ENCODE results near the gene PTPN14.
"Not testable (repeated sequence)": the region's sequence is repeated elsewhere in the genome, so short reads cannot be mapped to it uniquely, and the experiment has no call there.

PTPN14 gene

DNA sequence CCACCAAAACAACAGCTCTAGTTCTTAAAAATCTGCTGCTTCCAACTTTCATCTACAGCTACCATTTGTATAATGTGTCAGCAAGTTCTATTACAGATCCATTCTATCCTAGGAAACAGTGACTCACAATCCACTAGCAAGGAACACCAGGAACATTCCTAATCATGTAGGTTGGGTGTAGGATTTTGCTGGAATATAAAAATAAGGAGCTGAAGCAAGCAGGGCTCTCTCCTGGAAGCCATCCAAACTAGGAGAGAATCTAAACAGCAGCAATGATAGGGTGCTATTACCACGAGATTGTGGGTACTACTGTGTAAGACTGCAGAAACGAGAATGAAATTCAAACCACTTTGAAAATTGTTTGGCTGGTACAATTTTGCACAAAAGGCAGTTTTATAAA is 135.0 kb downstream of the PTPN14 start:
- no peak for ATAC-seq
- no peak for DNase-seq (ENCODE audit: low spot score in 2 of 2)
- H3K4me3 Mint-ChIP-seq = no peak overlapping the region
- H3K36me3 Mint-ChIP-seq = no peaks in the 10 kb centered on the region
- no peaks in the 10 kb centered on the region for H3K4me1 Mint-ChIP-seq
- no peaks in the 10 kb centered on the region for H3K9me3 Mint-ChIP-seq
- H3K27ac Mint-ChIP-seq = no peak overlapping the region

DNA sequence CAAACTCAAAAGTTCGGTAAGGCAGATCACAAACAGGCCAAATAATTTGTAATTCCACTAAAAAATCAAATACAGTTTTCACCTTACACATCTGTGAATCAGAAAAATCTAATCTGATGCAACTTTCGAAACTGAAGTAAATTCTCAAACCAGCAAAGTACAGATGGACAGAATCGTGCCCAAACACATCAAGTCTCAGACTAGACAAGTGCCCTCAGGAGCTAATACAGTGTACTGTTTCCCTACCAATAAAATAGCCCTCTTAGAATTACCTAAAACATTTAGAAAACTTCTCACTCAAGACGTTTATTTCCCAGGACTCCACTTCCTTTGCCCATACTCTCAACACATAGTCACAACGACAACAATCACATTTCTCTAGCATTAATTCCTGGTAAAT is 136.3 kb downstream of the PTPN14 start:
- Mint-ChIP-seq H3K9me3 (no peaks in the 10 kb centered on the region), H3K4me3 (no peak overlapping the region), H3K4me1 (no peaks in the 10 kb centered on the region), H3K27ac (no peak overlapping the region), H3K36me3 (no peaks in the 10 kb centered on the region)
- DNase-seq (ENCODE audit: low spot score in 2 of 2) (no peak), ATAC-seq (no peak)

DNA sequence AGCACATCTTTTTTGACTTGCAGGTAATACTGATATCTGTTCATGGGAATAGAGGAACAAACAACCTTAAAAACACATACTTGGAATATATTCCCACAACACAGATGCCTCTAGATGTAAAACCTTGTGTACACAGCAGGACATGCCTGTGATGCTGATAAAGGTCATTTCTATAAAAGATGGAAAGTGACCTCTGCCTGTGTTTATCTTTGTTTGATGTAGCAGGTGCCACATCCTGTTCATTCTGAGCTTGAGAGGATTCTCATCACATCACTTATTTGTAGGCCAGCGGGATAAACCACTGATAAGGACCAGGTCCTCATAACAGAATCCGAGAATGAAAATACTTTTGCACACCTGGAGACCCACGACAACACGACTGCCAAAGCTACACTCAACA is 136.7 kb downstream of the PTPN14 start:
- no peak for ATAC-seq

DNA sequence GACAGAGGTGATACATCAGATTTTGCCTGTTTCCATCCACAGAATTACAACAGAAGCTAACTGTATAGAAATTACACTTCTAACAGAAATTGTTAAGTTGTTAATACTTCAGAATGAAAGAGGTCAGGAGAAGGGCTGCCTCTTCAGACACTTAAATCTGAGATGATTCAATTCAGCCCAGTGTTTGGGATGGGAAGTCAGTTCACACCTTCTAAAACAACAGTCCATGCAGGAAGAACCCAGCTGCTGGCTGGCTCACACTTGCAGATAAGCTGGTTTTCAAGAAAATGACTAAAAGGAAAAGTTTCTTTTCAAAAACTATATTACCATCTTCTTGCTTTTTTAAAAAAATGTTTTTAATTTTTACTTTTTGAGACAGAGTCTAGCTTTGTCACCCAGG is 138.1 kb downstream of the PTPN14 start:
- H3K36me3 Mint-ChIP-seq = no peaks in the 10 kb centered on the region
- H3K9me3 Mint-ChIP-seq = no peaks in the 10 kb centered on the region
- H3K4me3 Mint-ChIP-seq = no peak overlapping the region
- H3K27ac Mint-ChIP-seq = no peak overlapping the region
- DNase-seq (ENCODE audit: low spot score in 2 of 2) = no peak
- H3K4me1 Mint-ChIP-seq = no peaks in the 10 kb centered on the region
- ATAC-seq = no peak

More for the DNA sequence above, 136.7 kb downstream of the PTPN14 start:
- no peak overlapping the region for H3K27ac Mint-ChIP-seq
- DNase-seq (ENCODE audit: low spot score in 2 of 2) = no peak
- no peaks in the 10 kb centered on the region for H3K36me3 Mint-ChIP-seq
- no peak overlapping the region for H3K4me3 Mint-ChIP-seq
- H3K4me1 Mint-ChIP-seq = no peaks in the 10 kb centered on the region
- no peaks in the 10 kb centered on the region for H3K9me3 Mint-ChIP-seq

DNA sequence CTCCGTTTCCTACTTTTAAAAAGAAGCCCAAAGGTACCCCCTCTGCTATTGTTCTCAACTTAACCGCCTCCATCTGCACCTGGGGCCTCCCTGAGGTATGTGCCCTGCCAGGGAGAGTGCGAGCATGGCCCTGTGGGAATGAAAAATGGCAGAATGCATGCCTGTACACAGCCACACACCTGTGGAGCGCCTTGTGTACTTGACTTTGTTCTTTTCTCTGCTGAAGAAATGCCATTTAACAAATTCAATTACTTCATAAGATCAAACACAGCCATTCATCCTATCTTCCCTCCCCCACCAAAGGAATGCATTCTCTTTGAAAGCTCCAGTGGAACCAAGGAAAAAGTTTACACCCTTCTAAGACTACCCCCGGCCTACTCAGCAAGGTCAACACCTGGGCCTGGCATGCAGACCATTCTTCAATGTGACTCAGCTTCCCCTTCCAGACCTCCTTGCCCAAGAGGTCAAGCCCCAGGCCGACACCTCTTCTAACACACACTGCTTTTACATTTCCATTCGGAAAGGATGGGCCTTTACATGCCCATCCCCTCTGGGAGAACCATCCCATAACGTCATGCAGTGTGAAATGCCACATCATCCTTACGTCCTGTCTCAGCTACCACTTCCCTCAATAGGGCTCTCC is 146.7 kb downstream of the PTPN14 start:
- H3K27ac Mint-ChIP-seq = no peak overlapping the region

DNA sequence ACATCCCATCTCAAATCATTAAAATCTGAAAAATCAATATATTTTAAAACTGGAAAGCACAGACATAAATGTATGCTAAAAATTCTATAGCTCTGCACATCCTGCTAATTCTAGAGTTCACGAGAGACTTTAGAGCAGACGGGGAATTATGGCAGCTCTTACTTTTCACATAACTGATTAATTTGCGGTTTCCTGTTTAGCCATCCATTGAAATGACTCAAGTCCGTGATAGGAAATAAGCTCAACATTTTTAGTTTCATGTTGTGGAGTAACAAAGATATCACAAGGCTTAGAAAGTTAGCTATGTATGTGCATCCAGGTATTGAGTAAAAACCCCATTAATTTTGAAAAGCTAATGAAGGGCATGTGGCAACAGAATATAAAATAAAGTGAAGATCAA is 147.2 kb downstream of the PTPN14 start:
- H3K4me1 Mint-ChIP-seq = peaks cover 18% of the 10 kb centered on the region
- no peak overlapping the region for H3K4me3 Mint-ChIP-seq
- H3K36me3 Mint-ChIP-seq = no peaks in the 10 kb centered on the region
- DNase-seq (ENCODE audit: low spot score in 2 of 2) (no peak), ATAC-seq (peak; percentile 74)
- no peaks in the 10 kb centered on the region for H3K9me3 Mint-ChIP-seq
- no peak overlapping the region for H3K27ac Mint-ChIP-seq

More for the DNA sequence above, 146.7 kb downstream of the PTPN14 start:
- H3K4me1 Mint-ChIP-seq = peaks cover 13% of the 10 kb centered on the region
- no peaks in the 10 kb centered on the region for H3K36me3 Mint-ChIP-seq
- DNase-seq (ENCODE audit: low spot score in 2 of 2) = no peak
- ATAC-seq = no peak
- H3K9me3 Mint-ChIP-seq = no peaks in the 10 kb centered on the region
- no peak overlapping the region for H3K4me3 Mint-ChIP-seq

DNA sequence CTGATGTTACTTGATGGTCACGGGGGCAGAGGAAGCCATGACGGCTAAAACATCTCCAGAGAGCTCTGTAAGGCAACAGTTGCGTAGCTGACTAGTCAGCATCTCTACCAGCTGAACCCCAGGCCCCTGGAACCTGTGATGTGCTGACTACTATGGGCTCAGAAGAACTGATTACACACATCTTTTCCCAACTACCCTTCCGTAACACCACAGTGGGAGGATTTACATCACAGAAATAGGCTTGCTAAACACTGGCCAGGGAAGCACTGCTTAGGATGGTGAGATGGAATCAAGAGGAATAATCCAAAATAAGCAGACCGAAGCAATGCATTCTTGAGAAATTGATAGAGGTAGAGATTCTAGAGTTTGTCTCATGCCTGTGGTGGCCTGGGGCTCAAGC is 148.0 kb downstream of the PTPN14 start:
- ATAC-seq (no peak), DNase-seq (ENCODE audit: low spot score in 2 of 2) (no peak)
- Mint-ChIP-seq H3K9me3 (no peaks in the 10 kb centered on the region), H3K27ac (no peak overlapping the region), H3K4me3 (no peak overlapping the region), H3K4me1 (peaks cover 20% of the 10 kb centered on the region), H3K36me3 (no peaks in the 10 kb centered on the region)

DNA sequence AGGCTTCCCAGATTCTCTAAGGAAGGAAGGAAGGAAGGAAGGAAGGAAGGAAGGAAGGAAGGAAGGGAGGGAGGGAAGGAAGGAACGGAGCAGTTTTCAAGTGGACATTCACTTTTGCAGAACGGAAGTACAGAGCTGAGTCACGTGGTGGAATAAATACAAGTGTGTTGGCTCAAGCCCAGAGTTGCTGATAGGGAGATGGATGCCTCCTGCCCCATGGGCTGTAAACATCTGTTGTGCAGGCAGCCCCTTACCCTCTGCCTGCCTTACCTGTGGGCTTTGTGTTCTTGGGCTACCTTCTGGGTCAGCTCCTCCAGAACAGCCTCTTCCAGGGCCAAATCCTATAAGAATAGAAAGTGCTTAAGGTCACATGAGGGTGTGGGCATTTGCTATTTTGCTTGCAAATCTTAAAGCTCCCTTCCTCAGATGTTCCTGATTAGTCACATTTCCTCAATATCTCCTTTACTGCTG is 148.8 kb downstream of the PTPN14 start:
- no peak for ATAC-seq
- Mint-ChIP-seq H3K4me1 (peaks cover 24% of the 10 kb centered on the region), H3K27ac (no peak overlapping the region), H3K4me3 (no peak overlapping the region), H3K9me3 (no peaks in the 10 kb centered on the region), H3K36me3 (no peaks in the 10 kb centered on the region)
- DNase-seq (ENCODE audit: low spot score in 2 of 2) = no peak

DNA sequence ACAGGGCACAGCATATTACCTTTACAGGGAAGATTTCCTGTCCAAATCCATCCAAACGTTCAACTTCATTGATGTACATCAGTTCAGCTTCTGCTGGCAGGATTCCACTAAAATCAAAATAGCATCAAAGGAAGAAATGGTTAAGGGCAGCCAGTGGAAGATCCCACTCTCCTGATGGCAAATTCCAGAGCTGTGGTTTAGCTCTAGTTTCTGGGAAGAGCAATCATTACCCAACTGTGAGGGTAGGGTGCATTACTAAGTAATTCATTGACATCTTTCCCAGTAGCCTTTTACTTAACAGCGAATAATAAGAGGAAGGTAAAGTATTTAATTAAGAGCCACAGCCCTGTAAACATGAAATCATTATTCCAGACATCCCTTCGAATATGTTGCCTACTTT is 149.7 kb downstream of the PTPN14 start:
- Mint-ChIP-seq H3K4me1 (peaks cover 32% of the 10 kb centered on the region), H3K9me3 (no peaks in the 10 kb centered on the region), H3K36me3 (no peaks in the 10 kb centered on the region), H3K27ac (no peak overlapping the region), H3K4me3 (no peak overlapping the region)
- no peak for ATAC-seq
- DNase-seq (ENCODE audit: low spot score in 2 of 2) = no peak

DNA sequence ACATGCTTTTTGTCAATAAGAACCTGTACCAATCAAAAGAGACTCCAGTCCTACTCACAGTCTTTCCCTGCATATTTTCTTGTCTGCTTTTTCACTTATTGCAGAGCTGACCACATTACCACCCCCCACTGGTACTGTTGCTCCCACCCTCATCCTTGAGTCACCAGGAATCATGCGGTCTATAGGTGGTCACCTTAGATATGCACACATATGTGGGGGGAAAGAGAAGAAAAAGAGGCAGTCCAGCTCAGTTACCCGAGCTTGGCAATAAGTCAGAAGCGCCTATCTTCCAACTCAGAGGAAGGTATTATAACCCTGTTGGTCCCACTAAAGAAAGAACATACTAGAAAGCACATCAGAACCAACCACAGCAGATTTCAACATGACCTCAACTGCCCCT is 151.3 kb downstream of the PTPN14 start:
- ATAC-seq (no peak), DNase-seq (ENCODE audit: low spot score in 2 of 2) (no peak)
- Mint-ChIP-seq H3K9me3 (no peaks in the 10 kb centered on the region), H3K36me3 (no peaks in the 10 kb centered on the region), H3K4me3 (no peak overlapping the region), H3K4me1 (peaks cover 29% of the 10 kb centered on the region), H3K27ac (no peak overlapping the region)

DNA sequence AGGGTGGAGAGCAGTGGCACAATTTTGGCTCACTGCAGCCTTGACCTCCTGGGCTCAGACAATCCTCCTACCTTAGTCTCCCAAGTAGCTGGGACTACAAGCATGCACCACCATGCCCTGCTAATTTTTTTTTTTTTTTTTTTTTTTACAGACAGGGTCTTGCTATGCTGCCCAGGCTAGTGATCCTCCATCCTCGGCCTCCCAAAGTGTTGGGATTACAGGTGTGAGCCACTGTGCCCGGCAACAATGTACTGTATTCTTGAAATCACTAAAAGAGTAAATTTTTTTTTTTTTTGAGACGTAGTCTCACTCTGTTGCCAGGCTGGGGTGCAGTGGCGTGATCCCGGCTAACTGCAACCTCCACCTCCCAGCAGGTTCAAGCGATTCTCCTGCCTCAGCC is 152.9 kb downstream of the PTPN14 start:
- H3K36me3 Mint-ChIP-seq = no peaks in the 10 kb centered on the region

DNA sequence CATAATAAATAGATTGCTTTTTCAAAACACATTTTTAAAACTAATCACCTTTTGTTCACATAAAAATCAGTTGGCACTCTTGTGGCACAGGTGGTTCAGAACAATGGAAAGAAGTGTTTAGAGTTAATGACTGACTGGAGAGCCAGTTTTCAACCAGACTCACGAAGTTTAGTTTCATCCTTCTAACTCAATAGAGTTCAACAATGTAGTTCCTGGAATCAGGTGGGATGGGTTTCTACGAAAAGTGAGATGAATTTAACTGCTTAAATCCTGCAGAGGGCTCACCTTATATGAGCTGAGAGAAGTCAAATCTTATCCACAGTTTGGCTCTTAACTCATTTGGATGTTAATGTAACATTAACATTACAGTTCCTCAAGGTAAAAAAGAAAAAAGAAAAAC is 153.9 kb downstream of the PTPN14 start:
- no peak overlapping the region for H3K27ac Mint-ChIP-seq
- no peak for DNase-seq (ENCODE audit: low spot score in 2 of 2)
- peaks cover 18% of the 10 kb centered on the region for H3K4me1 Mint-ChIP-seq
- peak; percentile 32 for ATAC-seq
- no peaks in the 10 kb centered on the region for H3K9me3 Mint-ChIP-seq
- H3K36me3 Mint-ChIP-seq = no peaks in the 10 kb centered on the region
- no peak overlapping the region for H3K4me3 Mint-ChIP-seq

More for the DNA sequence above, 152.9 kb downstream of the PTPN14 start:
- Mint-ChIP-seq H3K27ac (no peak overlapping the region), H3K9me3 (no peaks in the 10 kb centered on the region), H3K4me3 (no peak overlapping the region), H3K4me1 (peaks cover 21% of the 10 kb centered on the region)
- no peak for ATAC-seq
- no peak for DNase-seq (ENCODE audit: low spot score in 2 of 2)

DNA sequence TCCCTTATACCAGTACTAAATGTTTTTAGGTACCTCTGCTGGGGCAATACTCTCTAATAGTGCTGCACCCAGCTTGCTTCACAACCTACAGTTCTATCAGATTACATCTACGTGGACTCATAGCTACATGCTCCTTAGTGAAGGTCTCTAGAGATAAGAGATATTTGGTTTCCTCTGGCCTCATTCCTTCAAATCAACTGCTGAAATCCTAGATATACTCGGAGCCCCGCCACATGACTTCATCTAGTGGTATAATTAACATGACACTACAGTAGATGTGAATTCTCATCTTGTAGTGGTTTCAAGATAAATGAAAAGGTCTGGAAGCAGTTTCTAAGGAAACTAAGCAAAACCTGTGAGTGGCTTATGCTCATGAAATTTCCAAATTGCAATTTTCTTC is 155.1 kb downstream of the PTPN14 start:
- H3K4me1 Mint-ChIP-seq = peaks cover 18% of the 10 kb centered on the region
- no peaks in the 10 kb centered on the region for H3K36me3 Mint-ChIP-seq
- no peak overlapping the region for H3K27ac Mint-ChIP-seq

DNA sequence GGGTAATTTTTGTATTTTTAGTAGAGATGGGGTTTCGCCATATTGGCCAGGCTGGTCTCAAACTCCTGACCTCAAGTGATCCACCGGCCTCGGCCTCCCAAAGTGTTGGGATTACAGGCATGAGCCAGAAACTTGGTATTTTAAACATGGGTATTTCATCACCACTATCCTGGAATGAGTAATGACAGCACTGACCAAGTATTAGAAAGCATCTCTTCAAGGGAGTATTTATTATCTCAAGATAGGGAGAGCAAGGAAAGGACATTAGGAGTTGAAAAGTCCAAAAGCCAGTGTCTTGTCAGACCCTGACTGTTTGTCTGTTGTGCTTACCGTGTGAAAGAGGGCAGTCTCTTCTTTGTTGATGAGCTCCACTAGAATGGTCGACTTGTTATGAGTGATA is 156.8 kb downstream of the PTPN14 start:
- H3K9me3 Mint-ChIP-seq; ATAC-seq; DNase-seq (ENCODE audit: low spot score in 2 of 2); H3K27ac Mint-ChIP-seq; H3K36me3 Mint-ChIP-seq; H3K4me3 Mint-ChIP-seq: not testable (repeated sequence)
- H3K4me1 Mint-ChIP-seq = peaks cover 17% of the 10 kb centered on the region

More for the DNA sequence above, 155.1 kb downstream of the PTPN14 start:
- DNase-seq (ENCODE audit: low spot score in 2 of 2) (no peak), ATAC-seq (no peak)
- no peak overlapping the region for H3K4me3 Mint-ChIP-seq
- no peaks in the 10 kb centered on the region for H3K9me3 Mint-ChIP-seq

DNA sequence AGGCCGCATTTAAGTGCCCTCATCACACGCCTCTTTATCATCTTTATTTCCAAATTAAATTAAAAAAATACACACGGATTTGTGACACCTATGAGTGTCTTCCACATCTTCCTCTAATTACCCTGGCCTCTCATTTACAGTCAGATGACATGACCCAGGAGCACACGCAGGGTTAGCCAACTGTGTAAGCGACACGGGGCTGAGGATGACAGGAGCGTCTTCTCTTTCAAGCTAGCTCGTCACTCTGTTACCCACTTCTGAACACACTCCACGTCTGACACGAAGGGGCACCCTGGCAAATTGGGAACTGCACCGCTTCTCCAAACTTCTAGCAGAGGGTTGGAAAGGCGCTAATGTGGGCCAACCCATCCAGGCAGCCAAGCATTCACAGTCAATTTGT is 158.3 kb downstream of the PTPN14 start:
- no peak for ATAC-seq
- no peaks in the 10 kb centered on the region for H3K9me3 Mint-ChIP-seq
- H3K36me3 Mint-ChIP-seq = no peaks in the 10 kb centered on the region
- no peak overlapping the region for H3K4me3 Mint-ChIP-seq
- no peak for DNase-seq (ENCODE audit: low spot score in 2 of 2)
- peaks cover 11% of the 10 kb centered on the region for H3K4me1 Mint-ChIP-seq
- no peak overlapping the region for H3K27ac Mint-ChIP-seq

DNA sequence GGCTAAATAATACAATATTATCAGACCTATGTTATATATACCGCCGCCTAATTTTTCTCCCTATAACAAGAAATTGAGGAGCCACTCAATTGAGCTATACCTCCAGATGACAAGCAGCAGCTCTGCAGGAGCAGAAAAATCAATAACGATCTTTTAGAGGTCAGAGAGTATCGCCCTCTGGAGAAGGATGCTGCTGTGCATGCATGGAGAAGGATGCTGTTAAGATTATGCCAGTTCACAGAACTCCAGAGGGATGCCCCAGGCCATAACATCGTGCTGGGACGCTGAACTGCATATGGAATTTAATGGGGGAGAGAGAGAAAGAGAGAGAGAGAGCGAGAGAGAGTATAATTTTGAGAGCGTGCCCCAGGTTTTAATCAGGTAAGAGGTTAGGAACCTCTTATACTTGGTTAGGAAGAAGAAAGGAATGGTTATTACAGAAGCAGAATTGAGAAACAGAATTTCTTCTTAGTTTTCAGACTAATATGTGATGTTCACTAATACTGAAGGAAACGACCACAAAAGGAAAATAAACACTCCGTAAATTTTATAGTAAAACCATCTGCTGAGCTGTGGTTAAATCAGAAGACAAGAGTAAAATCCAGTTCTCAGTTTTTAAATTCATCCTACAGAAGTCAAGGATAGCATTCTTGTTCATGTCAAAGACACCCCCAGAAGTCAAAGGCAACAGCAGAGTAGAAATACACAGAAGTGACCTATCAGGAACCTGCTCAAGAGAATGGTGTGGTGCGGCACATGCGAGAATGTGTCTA is 159.3 kb downstream of the PTPN14 start:
- no peaks in the 10 kb centered on the region for H3K36me3 Mint-ChIP-seq
- H3K27ac Mint-ChIP-seq = no peak overlapping the region
- H3K9me3 Mint-ChIP-seq = no peaks in the 10 kb centered on the region
- ATAC-seq = no peak
- peaks cover 2% of the 10 kb centered on the region for H3K4me1 Mint-ChIP-seq
- no peak for DNase-seq (ENCODE audit: low spot score in 2 of 2)
- H3K4me3 Mint-ChIP-seq = no peak overlapping the region
